Measurements from ENCODE around the gene SUGP2.

DNA sequence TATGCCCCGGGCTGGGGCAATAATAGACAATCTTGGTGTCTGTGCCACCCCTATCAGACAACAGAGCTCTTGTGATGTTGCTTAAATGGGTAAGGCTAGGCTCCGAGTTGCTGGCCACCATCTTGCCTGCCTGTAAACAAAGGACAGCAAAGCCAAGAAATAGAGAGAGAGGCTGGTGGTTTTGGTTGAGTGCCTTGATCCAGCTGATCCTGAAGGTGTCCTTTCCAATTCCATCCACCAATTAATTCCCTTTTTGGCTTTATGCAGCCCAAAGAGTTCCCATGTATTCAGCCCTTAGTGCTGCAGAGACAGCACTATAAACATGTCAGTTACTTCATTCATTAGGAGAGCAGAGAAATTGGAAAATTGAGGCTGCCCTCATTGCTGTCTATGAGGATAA lies 50.6 kb downstream of the SUGP2 start:
- TF ChIP-seq, protein P1, sequence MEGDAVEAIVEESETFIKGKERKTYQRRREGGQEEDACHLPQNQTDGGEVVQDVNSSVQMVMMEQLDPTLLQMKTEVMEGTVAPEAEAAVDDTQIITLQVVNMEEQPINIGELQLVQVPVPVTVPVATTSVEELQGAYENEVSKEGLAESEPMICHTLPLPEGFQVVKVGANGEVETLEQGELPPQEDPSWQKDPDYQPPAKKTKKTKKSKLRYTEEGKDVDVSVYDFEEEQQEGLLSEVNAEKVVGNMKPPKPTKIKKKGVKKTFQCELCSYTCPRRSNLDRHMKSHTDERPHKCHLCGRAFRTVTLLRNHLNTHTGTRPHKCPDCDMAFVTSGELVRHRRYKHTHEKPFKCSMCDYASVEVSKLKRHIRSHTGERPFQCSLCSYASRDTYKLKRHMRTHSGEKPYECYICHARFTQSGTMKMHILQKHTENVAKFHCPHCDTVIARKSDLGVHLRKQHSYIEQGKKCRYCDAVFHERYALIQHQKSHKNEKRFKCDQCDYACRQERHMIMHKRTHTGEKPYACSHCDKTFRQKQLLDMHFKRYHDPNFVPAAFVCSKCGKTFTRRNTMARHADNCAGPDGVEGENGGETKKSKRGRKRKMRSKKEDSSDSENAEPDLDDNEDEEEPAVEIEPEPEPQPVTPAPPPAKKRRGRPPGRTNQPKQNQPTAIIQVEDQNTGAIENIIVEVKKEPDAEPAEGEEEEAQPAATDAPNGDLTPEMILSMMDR (IDR thresholded peaks at IDR 0.05) = no peak
- TF ChIP-seq EP300 (IDR thresholded peaks at IDR 0.05; ENCODE audit: low read depth) = no peak
- no peak for TF ChIP-seq POLR2A (IDR thresholded peaks at IDR 0.05)

Data from transverse colon (tissue), 3 donors.